ENCODE measurements around the gene NME2. TPM values are rescaled to one million over a fixed set of nuclear protein-coding genes. Genes with fewer than 3 reads are reported as not detected.
A peak's percentile ranks its signal among the peaks of the same experiment; 100 is the strongest.

Gene NME2
- 840 and 1,223 TPM in 2 replicates for total RNA-seq

- DNase-seq (ENCODE audit: low read depth) = no peak
- TF ChIP-seq, protein P1, sequence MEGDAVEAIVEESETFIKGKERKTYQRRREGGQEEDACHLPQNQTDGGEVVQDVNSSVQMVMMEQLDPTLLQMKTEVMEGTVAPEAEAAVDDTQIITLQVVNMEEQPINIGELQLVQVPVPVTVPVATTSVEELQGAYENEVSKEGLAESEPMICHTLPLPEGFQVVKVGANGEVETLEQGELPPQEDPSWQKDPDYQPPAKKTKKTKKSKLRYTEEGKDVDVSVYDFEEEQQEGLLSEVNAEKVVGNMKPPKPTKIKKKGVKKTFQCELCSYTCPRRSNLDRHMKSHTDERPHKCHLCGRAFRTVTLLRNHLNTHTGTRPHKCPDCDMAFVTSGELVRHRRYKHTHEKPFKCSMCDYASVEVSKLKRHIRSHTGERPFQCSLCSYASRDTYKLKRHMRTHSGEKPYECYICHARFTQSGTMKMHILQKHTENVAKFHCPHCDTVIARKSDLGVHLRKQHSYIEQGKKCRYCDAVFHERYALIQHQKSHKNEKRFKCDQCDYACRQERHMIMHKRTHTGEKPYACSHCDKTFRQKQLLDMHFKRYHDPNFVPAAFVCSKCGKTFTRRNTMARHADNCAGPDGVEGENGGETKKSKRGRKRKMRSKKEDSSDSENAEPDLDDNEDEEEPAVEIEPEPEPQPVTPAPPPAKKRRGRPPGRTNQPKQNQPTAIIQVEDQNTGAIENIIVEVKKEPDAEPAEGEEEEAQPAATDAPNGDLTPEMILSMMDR (conservative IDR thresholded peaks at IDR 0.05; ENCODE audit: low read depth, low read length) = no peak
- peak within 1 kb of the TSS; percentile 95 for H3K4me3 ChIP-seq (ENCODE audit: low read depth, low read length)
Observed at GRCh38 chr17:51166198-51166986, at the start of gene NME2. TSS of gene NME2 (plus strand) at chr17:51166411. CDS start at chr17:51166831, 420 bp downstream.

DNA sequence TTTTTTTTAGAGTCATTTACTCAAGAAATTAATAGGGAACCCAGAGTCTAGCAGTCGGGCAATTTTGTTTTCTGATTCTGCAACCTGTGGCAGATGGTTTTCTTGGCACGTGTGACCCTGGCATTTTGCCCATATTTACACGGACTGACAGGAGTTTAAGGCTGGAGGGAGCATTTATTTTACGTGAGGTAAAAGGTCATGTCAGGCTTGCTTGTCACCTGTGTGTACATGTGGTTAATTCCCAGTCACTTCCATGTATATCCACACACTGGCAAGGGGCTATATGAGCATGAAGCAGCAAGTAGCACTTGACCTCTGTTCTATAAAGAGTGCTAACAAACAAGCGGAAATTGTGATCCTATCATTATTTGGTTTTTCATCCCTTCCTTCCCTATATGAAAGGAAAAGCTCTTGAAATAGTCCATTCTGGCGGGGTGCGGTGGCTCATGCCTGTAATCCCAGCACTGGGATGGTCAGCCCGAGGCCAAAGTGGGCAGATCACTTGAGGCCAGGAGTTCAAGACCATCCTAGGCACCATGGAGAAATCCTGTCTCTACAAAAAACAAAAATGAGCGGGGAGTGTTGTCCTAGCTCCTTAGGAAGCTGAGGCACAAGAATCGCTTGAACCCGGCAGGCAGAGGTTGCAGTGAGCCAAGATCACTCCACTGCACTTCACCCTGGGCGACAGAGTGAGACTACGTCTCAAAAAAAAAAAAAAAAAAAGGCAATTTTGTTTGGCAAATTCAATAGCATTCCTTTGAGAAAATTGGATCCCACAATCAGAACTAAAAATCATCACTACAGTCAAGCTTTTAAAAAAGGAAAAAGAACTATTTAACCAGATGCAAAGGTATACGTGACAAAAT, 47.6 kb upstream of the NME2 start:
- H3K4me3 ChIP-seq (ENCODE audit: low read depth, low read length) = peak overlapping the region; percentile 82
- TF ChIP-seq, protein P1 (conservative IDR thresholded peaks at IDR 0.05; ENCODE audit: low read depth, low read length) = no peak
- DNase-seq (ENCODE audit: low read depth) = no peak

- no peak for DNase-seq (ENCODE audit: low read depth)
- H3K4me3 ChIP-seq (ENCODE audit: low read depth, low read length) = peak overlapping the region; percentile 82
- TF ChIP-seq, protein P1 (conservative IDR thresholded peaks at IDR 0.05; ENCODE audit: low read depth, low read length) = peak; percentile 36
Observed at GRCh38 chr17:51119415-51120356, 46.5 kb upstream of the NME2 start.

GRCh38 chr17:51120357-51120738, 45.9 kb upstream of the NME2 start:
- DNase-seq (ENCODE audit: low read depth) = no peak
- peak overlapping the region; percentile 82 for H3K4me3 ChIP-seq (ENCODE audit: low read depth, low read length)
- TF ChIP-seq, protein P1 (conservative IDR thresholded peaks at IDR 0.05; ENCODE audit: low read depth, low read length) = no peak

DNA sequence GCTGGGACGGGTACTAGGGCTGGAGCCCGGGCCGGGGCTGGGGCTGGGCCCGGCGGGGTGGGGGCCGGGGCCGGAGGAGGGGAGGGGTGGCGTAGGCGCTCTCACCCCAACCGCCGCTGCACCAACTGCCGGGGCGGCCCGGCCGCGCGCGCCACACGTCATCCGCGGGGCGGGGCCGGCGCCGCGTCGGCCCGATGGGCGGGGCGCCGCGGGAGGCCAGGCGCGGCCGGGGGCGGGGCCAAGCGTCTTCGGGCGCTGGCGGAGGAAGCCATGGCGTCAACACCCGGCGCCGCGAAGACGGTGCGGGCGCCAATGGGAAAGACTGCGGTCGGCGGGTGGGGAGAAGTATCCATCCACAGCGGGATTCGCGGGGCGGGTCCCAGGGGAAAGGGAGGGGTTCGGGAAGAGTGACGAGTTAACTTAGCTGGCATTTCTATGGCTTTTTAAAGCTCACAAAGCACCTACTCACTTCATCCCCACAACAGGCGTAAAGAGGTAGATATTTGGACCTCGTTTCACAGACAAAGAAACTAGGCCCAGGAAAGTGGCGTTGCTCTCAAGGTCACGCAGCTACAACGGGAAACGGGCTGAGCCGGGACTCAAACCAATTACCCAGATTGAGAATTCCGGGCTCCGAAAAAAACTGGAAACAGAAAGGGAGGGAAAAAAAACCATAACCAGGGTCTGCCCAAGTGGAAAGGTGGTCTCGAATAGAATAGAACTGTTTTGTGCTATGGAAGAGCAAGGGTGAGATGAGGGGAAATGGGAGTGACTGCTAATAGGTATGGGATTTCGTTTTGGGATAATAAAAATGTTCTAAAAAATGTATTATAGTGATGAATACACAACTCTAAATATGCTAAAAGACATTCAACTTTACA, 45.2 kb upstream of the NME2 start, which contains the start of gene SPAG9:
SPAG9 (minus strand) TSS at position 130 of the 881 bp plus-strand sequence. CDS start 212 bp downstream, outside the sequence.
- peak; percentile 68 for DNase-seq (ENCODE audit: low read depth)
- H3K4me3 ChIP-seq (ENCODE audit: low read depth, low read length) = peak within 1 kb of the TSS; percentile 82
- TF ChIP-seq, protein P1 (conservative IDR thresholded peaks at IDR 0.05; ENCODE audit: low read depth, low read length) = no peak
